Measurements from ENCODE around the gene PRCP.
"Not testable (repeated sequence)": the region's sequence is repeated elsewhere in the genome, so short reads cannot be mapped to it uniquely, and the experiment has no call there.

The PRCP gene

DNA sequence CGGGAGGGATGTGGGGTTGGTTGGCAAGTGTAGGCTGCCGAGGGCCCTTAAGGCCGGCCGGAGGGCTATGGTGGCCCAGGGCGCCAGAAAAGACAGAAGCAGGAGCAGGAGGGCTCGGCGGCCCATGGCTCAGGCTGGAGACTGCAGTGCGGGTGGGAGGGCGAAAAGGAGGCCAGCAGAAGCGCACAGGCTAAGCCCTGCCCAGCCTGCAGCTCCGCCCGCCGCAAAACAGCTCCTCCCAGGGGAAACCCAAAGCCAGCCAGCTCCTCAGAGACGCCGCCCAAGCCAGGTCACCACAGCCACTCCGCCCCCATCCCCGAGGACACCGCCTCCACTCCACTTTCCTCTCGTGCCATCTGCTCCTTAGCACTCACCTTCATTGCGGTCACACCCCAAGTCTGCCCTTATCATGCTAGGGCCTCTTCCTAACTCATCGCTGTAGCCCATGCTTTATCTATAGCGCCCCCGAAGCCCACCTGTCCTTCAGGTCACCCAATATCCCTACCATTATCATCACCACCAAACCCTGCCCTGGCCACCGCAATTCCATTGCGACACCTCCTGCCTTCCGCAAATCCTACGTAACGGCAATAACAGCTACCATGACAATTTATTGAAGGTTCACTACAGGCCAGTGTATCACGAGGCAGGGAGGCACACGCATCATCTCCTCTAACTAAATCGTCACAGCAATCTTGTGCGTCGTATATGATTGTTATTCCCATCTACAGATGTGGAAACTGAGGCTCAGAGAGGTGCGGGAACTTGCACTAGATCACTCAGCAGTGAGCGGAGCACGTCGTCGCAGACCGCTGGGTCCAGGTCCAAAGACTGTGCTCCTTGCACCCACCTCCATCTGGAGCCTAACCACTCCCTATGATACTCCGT is at the start of gene PRCP:
Gene PRCP, minus strand, starts transcription at position 154 of the 888 bp plus-strand sequence. Its CDS starts 28 bp downstream, at position 126.
- DNase-seq (ENCODE audit: low spot score), result peak; percentile 82

DNA sequence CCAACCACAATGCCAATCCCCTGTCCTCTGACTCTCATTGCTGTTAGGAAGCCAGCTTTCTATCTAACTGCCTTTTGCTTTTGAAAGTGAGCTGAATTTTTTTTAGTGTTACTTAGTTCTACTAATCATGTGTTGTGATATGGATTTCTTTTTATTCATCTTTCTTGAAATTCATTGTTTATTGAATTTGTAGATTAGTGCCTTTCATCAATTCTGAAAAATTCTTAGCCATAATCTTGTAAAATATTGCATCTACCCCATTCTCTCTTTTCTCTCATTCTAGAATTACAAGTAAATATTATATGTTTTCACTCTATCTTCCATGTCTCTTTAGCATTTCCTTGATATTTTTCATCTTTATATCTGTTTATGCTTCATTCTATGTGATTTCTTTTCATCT is 49.1 kb upstream of the PRCP start:
- DNase-seq (ENCODE audit: low spot score), result no peak

DNA sequence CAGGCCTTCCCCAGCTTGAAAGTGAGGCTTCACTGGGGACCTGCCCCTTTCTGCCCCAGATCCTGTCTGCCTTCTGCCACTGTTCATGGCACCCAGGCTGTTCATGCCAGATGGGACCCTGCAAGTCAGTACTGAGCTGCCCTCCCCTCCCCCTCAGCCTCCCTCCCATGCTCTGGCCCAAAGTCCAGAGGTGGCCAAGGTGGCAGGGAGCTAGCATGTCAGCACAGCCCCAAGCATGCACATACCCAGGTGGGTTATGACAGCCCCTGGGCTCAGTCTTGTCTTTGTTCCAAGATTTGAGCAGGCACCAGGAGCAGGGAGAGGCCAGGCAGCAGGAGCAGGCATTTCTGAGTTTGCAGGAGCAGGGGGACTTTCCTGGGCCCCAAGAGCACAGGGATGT is 45.5 kb upstream of the PRCP start:
- DNase-seq (ENCODE audit: low spot score), result no peak

DNA sequence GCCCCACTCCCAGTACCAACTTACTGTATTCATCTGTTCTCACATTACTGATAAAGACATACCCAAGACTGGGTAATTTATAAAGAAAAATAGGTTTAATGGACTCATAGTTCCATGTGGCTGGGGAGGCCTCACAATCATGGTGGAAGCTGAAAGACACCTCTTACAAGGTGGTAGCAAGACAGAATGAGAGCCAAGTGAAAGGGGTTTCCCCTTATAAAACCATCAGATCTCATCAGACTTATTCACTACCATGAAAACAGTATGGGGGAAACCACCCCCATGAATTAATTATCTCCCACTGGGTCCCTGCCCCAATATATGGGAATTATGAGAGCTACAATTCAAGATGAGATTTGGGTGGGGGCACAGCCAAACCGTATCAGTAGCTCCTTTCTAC is 44.8 kb upstream of the PRCP start:
- DNase-seq (ENCODE audit: low spot score), result not testable (repeated sequence)

DNA sequence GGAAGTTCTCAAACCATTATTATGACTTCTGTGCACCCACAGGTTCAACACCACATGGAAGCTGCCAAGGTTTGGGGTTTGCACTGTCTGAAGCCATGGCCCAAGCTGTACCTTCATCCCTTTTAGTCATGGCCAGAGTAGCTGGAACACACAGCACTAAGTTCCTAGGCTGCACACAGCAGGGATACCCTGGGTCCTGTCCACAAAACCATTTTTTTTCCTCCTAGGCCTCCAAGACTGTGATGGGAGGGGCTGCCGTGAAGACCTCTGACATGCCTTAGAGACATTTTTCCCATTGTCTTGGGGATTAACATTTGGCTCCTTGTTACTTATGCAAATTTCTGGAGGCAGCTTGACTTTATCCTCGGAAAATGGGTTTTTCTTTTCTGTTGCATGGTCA is 44.0 kb upstream of the PRCP start:
- DNase-seq (ENCODE audit: low spot score), result no peak

DNA sequence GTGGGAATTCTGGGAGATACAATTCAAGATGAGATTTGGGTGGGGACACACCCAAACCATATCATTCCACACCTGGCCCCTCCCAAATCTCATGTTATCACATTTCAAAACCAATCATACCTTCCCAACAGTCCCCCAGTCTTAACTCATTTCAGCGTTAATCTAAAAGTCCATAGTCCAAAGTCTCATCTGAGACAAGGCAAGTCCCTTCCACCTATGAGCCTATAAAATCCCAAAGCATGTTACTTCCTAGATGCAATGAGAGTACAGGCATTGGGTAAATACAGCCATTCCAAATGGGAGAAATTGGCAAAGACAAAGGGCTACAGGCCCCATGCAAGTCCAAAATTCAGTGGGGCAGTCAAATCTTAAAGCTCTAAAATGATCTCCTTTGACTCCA is 43.2 kb upstream of the PRCP start:
- not testable (repeated sequence) for DNase-seq (ENCODE audit: low spot score)

DNA sequence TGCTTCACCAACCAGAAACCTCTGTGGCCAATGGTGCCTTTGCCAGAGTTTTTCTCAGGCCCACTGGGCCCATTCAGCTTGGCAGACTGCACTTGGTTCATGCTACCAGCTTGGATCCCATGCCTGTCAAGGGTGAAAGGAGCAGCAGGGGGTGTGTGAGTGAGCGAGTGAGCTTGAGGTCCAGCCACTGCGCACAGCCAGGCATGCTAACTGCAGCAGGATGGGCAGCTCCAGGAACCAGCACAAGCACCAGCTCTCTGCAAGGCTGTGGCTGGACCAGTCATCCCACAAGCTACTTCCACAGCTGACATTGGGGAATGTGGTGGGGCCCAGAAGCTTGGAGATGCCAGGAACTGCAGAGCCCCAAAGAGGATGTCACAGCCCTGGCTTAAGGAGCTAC is 42.1 kb upstream of the PRCP start:
- no peak for DNase-seq (ENCODE audit: low spot score)

DNA sequence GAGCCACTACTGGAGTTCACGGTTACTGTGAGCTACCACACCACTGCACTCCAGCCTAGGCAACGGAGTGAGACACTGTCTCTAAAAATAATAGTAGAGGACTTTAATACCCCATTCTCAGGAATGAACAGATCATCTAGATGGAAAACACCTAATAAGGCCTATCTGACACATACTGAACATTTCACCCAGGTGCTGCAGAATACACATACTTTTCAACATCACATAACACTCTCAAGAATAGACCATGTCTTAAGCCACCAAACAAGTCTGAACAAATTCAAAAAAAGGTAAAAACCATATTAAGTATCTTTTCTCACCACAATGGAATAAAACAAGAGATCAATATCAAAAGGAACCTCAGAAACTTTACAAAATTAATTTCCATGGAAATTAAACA is 39.2 kb upstream of the PRCP start:
- DNase-seq (ENCODE audit: low spot score), result no peak

DNA sequence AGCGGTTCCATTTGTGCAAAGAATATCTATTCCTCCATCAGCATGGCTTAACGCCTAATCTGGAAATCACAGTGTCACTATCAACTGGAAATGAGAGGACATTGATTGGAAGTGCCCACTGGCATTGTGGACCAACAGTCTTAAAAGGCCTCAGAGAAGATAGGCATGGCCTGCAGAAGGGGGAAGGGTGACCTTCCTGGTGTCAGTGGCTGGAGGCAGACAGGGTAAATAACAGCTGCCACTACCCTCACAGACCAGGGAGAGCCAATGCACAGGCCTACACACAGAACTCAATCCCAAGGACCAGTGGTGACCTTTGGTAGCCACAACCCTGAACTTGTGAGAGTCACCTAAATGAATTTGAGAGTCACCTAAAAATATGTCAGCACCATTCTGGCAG is 37.3 kb upstream of the PRCP start:
- no peak for DNase-seq (ENCODE audit: low spot score)

DNA sequence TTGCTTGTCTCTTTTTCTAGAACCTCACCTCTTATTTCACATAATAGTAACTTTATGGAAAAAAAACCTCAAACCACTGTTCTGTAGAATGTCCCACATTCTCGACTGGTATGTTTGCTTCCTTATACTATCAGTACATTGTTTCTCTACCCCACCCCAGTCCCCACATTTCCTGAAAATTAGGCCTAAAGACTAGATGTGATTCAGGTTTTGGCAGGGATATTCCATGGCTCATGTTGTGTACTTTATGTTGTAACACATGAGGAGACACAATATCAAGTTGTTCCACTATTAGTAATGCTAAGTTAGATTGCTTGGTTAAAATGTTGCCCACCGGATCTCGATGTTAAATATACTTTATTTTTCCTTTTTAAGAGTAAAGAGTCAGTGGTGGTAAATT is 36.0 kb upstream of the PRCP start:
- DNase-seq (ENCODE audit: low spot score), result no peak

DNA sequence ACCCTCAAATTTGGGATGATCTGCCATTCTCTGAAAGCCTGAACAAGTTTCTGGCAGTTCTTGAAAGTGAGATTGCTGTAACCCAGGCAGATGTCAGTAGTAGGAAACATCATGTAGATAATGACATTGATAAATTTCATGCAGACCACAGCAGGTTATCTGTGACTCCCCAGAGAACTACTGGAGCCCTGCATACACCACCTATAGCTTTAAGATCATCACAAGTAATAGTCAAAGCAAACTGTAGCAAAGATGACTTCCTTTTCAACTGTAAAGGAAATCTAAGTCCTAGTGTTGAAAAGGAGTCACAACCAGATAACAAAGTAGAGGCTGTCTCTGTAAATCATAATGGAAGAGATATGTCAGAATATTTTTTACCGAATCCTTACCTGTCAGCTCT is 32.3 kb upstream of the PRCP start:
- DNase-seq (ENCODE audit: low spot score), result no peak

DNA sequence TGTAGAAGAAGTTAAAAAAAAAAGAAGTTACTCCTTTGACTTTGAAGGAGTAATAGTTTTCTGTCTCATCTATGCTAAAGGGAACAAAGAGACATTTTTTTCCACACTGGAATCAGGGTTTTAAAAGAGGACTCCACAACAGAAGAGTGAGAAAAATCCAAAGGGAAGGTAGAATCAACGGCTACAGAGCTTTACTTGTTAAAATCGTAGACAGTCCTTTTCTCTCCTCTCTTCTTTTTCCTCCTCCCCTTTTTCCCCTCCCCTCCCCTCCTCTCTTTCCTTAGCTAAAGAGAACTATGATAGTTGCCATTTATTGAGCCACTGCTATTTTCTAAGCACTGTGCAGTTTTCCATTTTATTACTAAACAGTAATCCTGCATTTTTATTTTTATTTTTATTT is 30.5 kb upstream of the PRCP start:
- DNase-seq (ENCODE audit: low spot score), result no peak

DNA sequence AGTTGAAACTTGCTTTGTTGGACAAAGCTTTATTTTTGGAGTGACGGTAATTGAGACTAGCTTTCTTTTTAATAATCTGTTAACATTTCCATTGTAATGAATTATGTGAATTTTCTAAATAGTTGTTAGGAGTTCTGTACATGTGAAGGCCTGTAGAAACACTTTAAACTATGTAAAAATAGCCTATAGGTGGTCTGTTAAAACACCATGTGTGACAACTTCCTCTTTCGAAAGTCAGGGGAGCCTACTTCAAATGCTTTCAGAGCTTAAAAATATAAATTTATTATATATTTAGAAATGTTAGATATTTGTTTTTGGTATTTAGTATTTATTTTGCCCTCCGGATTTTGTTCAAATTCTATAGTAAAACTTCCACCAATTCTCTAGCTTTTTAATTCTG is 30.0 kb upstream of the PRCP start:
- DNase-seq (ENCODE audit: low spot score), result no peak

DNA sequence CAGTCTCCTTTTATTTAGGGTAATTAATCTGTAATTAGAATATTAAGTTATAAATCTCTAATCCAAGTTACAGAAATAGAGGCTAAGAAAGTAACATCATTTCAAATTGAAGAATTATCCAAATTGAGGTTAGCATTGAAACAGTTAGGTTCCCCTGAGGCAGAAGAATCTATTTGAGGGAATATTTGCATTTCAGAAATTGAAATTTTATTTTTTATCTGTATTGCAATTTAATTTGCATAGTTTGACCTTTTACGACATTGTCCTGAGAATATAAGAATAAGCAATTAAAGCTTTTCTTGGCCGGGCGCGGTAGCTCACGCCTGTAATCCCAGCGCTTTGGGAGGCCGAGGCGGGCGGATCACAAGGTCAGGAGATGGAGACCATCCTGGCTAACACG is 28.9 kb upstream of the PRCP start:
- DNase-seq (ENCODE audit: low spot score), result no peak

DNA sequence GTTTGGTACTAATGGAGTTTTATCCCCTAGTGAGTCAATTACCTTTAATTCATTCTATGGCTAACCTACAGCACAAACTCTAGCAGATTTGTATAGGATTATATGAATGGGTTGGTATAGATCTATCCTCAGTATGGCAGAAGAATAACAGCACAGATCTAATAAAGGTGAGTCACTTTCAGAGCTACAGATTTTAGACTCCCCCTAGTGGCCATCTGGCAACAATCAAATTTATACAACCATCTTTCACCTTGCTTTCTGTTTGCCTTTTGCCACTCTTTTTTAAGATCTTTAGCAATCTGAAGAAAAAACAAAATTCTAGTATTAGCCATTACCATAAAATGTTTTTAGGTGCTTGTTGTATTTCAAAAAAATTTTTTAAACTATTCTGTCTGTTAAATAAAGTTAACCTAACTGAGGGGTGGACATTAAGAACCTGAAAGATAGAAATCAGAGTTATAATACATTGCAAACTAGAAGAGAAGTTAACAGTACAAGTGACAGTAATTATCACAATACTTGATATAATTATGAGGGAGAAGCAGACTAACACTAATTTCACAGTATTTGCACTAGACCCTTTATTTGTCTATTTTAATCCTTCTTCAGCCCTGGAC is 27.1 kb upstream of the PRCP start:
- DNase-seq (ENCODE audit: low spot score), result peak; percentile 46

DNA sequence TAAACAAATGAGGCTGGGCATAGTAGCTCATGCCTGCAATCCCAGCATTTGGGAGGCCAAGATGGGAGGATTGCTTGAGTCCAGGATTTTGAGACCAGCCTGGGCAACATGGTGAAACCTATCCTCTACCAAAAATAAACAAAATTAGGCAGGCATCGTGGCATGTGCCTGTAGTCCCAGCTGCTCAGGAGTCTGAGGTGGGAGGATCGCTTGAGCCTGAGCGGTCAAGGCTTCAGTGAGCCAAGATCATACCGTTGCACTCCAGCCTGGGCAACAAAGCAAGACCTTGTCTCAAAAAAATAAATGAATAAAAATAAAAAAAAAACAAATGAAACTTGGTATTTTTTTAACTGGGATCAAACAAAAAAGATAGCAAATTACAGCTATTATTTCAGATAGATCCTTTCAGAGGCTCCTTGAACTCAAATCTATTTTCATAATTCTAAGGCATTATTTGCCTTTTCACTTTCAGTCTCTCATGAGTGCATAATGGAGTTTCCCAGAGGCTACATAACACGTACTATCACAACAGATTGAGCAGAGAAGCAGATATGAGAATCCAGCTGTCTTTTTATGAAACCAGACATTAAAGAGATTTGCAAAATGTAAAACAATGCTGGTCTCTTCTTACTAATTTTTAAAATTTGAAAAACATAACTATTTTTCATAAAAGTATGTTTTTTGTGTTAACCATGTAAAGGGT is 24.4 kb upstream of the PRCP start:
- DNase-seq (ENCODE audit: low spot score), result no peak

DNA sequence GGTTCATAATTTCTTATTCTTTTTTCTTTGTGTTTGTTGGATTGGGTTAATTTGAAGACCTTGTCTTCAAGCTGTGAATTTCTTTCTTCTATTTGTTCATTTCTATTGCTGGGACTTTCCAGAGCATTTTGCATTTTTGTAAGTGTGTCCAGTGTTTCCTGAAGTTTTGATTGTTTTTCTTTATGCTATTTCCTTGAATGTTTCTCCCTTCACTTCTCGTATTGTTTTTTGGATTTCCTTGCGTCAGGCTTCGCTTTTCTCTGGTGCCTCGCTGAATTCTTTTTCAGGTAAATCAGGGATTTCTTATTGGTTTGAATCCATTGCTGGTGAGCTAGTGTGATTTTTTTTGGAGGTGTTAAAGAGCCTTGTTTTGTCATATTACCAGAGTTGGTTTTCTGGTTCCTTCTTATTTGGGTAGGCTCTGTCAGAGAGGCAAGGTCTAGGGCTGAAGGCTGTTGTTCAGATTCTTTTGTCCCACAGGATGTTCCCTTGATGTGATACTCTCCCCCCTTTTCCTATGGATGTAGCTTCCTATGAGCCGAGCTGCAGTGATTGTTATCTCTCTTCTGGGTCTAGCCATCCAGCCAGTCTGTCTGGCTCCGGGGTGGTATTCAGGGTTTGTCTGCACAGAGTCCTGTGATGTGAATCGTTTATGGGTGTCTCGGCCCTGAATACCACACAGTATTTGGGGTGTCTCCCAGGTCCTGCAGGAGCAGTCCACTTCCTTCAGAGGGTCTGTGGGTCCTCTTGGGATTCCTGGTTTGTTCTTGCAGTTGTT is 22.4 kb upstream of the PRCP start:
- not testable (repeated sequence) for DNase-seq (ENCODE audit: low spot score)

DNA sequence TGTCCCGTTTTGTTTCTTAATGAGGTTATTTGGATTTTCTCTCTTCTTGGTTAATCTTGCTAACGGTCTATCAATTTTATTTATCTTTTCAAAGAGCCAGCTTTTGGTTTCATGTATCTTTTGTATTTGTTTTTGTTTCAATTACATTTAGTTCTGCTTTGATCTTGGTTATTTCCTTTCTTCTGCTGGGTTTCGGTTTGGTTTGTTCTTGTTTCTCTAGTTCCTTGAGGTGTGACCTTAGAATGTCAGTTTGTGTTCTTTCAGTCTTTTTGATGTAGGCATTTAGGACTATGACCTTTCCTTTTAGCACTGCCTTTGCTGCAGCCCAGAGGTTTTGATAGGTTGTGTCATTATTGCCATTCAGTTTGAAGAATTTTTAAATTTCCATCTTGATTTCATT is 20.0 kb upstream of the PRCP start:
- not testable (repeated sequence) for DNase-seq (ENCODE audit: low spot score)

DNA sequence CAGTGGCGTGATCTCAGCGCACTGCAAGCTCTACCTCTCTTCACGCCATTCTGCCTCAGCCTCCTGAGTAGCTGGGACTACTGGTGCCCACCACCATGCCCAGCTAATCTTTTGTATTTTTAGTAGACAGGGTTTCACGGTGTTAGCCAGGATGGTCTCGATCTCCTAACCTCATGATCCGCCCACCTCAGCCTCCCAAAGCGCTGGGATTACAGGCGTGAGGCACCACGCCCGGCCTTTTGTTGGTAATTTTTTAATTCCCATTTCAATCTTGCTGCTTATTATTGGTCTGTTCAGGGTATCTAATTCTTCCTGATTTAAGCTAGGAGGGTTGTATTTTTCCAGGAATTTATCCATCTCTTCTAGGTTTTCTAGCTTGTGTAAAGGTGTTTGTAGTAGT is 19.6 kb upstream of the PRCP start:
- not testable (repeated sequence) for DNase-seq (ENCODE audit: low spot score)

DNA sequence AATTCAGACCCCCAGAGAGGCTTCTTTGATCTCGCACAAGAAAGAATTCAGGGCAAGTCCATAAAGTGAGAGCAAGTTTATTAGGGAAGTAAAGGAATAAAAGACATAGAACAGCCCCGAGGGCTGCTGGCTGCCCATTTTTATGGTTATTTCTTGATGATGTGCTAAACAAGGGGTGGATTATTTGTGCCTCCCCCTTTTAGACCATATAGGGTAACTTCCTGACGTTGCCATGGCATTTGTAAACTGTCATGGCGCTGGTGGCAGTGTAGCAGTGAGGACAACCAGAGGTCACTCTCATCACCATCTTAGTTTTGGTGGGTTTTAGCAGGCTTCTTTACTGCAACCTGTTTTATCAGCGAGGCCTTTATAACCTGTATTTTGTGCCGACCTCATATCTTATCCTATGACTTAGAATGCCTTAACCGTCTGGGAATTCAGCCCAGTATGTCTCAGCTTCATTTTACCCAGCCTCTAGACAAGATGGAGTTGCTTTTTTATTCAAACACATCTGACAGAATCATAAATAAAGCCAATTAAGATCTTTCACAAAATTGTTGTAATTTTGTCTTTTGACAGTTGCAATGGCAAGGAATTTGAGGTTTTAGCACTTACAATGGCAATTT is 8.9 kb upstream of the PRCP start:
- no peak for DNase-seq (ENCODE audit: low spot score)

DNA sequence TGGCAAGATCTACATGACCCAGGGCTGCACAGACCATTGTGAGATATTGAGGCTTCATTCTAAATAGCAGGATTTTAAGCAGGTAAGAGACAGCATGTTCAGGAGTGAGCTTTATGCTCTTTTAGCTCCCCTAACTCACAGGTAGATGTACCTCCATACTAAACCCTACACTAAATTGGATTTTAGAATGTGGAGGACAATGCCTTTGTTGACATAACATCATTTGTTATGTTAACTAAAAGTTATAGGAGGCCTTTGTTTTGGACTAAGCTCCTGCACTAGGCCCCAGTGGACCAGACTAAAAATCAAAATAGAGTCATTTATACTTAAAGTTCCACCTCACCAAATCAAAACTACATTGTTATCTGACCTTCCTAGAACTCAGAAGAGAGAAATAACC is 8.1 kb upstream of the PRCP start:
- no peak for DNase-seq (ENCODE audit: low spot score)

DNA sequence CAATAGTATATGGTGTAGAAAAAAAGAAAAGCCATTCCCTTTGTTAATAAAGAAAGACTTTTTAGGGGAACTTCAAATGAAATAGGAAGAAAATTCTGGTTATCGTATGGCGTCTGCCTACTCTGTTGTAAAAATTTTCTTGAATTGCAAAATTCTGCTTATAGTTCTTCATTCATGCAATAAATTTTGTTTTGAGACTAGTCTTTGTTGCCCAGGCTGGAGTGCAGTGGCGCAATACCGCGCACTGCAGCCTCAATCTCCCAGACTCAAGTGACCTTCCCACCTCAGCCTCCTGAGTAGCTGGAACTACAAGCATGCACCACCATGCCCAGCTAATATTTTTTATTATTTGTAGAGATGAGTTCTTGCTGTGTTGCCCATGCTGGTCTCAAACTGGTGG is 7.1 kb upstream of the PRCP start:
- DNase-seq (ENCODE audit: low spot score), result no peak

Data from globus pallidus (tissue), 1 donor.